SU-DHL-6 (cell line): ENCODE measurements around the gene DENR.

Experiments
- CTCF ChIP-seq: fragments of 200-600 bp; sonication (generic); IDR thresholded peaks from one replicate; pipeline ENCODE4 v1.5.1; 2017; ENCODE audit warnings: antibody characterized with exemption, mild to moderate bottlenecking, low read length, moderate library complexity; ENCODE audit not compliant: insufficient read depth, poor library complexity, severe bottlenecking
- EZH2phosphoT487 ChIP-seq: fragments of 200-600 bp; sonication (generic), shearing (Covaris generic); conservative IDR thresholded peaks from 2 replicates; pipeline ENCODE4 v1.6.1; 2018; ENCODE audit warnings: mild to moderate bottlenecking, antibody characterized with exemption, low read length, moderate library complexity, mixed read lengths

- TF ChIP-seq CTCF, result no peak
- TF ChIP-seq EZH2phosphoT487, result no peak
These were observed 37.0 kb downstream of the DENR start for GRCh38 chr12:122789637-122790036.
